ENCODE results near the gene ZNF132. TPM values are rescaled to one million over a fixed set of nuclear protein-coding genes. Genes with fewer than 3 reads are reported as not detected.

ZNF132 gene
- polyA plus RNA-seq, 4 donors: 0.22 to 7.9 (median 0.78) TPM

DNA sequence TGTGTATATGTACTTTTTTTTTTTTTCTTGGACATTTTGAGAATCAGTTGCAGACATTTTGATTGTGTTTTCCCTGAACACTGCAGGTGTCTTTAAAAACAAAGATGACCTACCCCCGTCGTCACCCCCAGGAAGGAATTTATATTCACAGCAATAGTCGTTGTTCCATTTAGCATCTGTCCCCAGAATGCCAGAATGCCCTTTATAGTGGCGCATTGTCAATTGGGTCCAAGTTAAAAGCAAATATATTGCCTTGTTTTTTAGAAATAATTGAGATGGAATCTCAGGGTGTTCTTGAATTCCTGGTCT, 46.3 kb downstream of the ZNF132 start:
- 84 to 88% (median 86%) methylated on average over 4 of the region's 4 CpGs for WGBS, 3 donors
- Histone ChIP-seq H3K27ac (ENCODE audit: low read depth in 1 of 3, low read length in 2 of 3) (no peak overlapping the region), H3K4me1 (ENCODE audit: control insufficient read depth in 3 of 3, insufficient read depth in 2 of 3, low read depth in 1 of 3, low read length in 2 of 3) (peaks cover 0 to 4% (median 0%) of the 10 kb centered on the region in 3 donors), H3K9me3 (ENCODE audit: control insufficient read depth in 2 of 2, insufficient read depth in 1 of 2, low read depth in 1 of 2, low read length in 1 of 2) (no peaks in the 10 kb centered on the region), H3K4me3 (ENCODE audit: low read depth in 1 of 3, low read length in 3 of 3) (no peak overlapping the region), H3K27me3 (ENCODE audit: control insufficient read depth in 3 of 3, insufficient read depth in 3 of 3, low read length in 3 of 3) (peaks cover 9 to 30% (median 12%) of the 10 kb centered on the region in 3 donors), H3K36me3 (ENCODE audit: control insufficient read depth in 3 of 3, insufficient read depth in 2 of 3, low read depth in 1 of 3, low read length in 3 of 3) (peaks cover 9 to 54% (median 10%) of the 10 kb centered on the region in 3 donors)
- FAIRE-seq (no peak), DNase-seq (no peak)

GRCh38 chr19:58392945-58393724, 46.8 kb downstream of the ZNF132 start:
- H3K9me3 ChIP-seq (ENCODE audit: control insufficient read depth in 2 of 2, insufficient read depth in 1 of 2, low read depth in 1 of 2, low read length in 1 of 2): no peaks in the 10 kb centered on the region
- peaks cover 6 to 27% (median 12%) of the 10 kb centered on the region in 3 donors for H3K27me3 ChIP-seq (ENCODE audit: control insufficient read depth in 3 of 3, insufficient read depth in 3 of 3, low read length in 3 of 3)
- 93 to 94% (median 93%) methylated on average over 25 to 26 of the region's 26 CpGs for WGBS, 3 donors
- H3K27ac ChIP-seq (ENCODE audit: low read depth in 1 of 3, low read length in 2 of 3): no peak overlapping the region
- H3K4me1 ChIP-seq (ENCODE audit: control insufficient read depth in 3 of 3, insufficient read depth in 2 of 3, low read depth in 1 of 3, low read length in 2 of 3): peaks cover under 1 to 6% (median 2%) of the 10 kb centered on the region in 3 donors
- DNase-seq: no peak
- FAIRE-seq: no peak
- peaks cover 9 to 55% (median 10%) of the 10 kb centered on the region in 3 donors for H3K36me3 ChIP-seq (ENCODE audit: control insufficient read depth in 3 of 3, insufficient read depth in 2 of 3, low read depth in 1 of 3, low read length in 3 of 3)
- H3K4me3 ChIP-seq (ENCODE audit: low read depth in 1 of 3, low read length in 3 of 3): no peak overlapping the region

- Histone ChIP-seq H3K27me3 (ENCODE audit: control insufficient read depth in 3 of 3, insufficient read depth in 3 of 3, low read length in 3 of 3) (no peaks in the 10 kb centered on the region), H3K36me3 (ENCODE audit: control insufficient read depth in 3 of 3, insufficient read depth in 2 of 3, low read depth in 1 of 3, low read length in 3 of 3) (peaks cover 0 to 38% (median 6%) of the 10 kb centered on the region in 3 donors), H3K9me3 (ENCODE audit: control insufficient read depth in 2 of 2, insufficient read depth in 1 of 2, low read depth in 1 of 2, low read length in 1 of 2) (no peaks in the 10 kb centered on the region), H3K27ac (ENCODE audit: low read depth in 1 of 3, low read length in 2 of 3) (no peak overlapping the region), H3K4me1 (ENCODE audit: control insufficient read depth in 3 of 3, insufficient read depth in 2 of 3, low read depth in 1 of 3, low read length in 2 of 3) (peaks cover 3 to 23% (median 5%) of the 10 kb centered on the region in 3 donors), H3K4me3 (ENCODE audit: low read depth in 1 of 3, low read length in 3 of 3) (peak overlapping the region in 2 of 3 donors; percentile 83 to 86)
- WGBS, 3 donors: 76 to 89% (median 80%) methylated on average over 3 of the region's 3 CpGs
- DNase-seq: no peak
- no peak for FAIRE-seq
These were observed 51.8 kb downstream of the ZNF132 start for GRCh38 chr19:58388175-58388526.

DNA sequence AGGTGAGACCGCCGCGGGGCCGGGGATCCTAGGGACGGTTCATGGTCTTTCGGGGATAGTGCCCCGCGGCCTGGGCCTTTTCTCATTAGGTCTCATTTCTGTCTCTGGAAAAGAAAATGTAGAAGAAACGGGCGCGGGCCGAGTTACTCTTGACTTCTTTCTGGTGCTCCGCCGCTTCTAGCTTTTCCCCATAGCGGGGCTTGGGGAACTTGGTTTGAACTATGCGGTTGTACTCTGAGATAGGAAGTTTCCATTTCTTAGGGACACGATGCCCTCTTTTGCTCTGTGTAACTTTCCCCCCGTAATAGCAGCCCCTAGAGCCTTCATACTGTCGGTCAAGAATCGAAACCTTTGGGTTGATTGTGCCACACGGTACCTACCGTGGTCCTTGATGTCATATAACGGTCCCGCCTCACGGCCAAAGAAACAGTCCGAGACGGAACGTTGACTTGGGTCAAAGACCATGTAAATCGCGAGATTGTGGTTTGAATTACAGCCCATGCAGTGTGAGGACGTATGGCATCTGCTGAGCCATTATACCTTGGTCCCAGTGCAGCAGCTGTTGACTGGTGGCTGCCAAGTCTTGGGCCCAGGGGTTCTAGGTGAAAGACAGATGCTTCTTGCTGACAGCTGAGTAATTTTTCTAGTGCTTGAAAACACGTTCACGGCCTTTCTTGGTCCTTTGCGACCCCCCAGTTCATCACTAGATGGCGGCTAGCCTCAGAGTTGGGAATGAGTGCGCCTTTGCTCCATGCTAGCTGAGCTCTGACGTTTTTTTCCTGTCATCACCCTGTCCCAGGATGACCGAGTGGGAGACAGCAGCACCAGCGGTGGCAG, 52.4 kb downstream of the ZNF132 start:
- WGBS, 3 donors: 6 to 9% (median 7%) methylated on average over 39 of the region's 39 CpGs
- FAIRE-seq (no peak), DNase-seq (peak in 1 of 2 donors; percentile 29)
- peaks cover 0 to 32% (median 2%) of the 10 kb centered on the region in 3 donors for H3K36me3 ChIP-seq (ENCODE audit: control insufficient read depth in 3 of 3, insufficient read depth in 2 of 3, low read depth in 1 of 3, low read length in 3 of 3)
- peaks cover 3 to 23% (median 5%) of the 10 kb centered on the region in 3 donors for H3K4me1 ChIP-seq (ENCODE audit: control insufficient read depth in 3 of 3, insufficient read depth in 2 of 3, low read depth in 1 of 3, low read length in 2 of 3)
- peak overlapping the region; percentile 21 to 100 (median 60) for H3K27ac ChIP-seq (ENCODE audit: low read depth in 1 of 3, low read length in 2 of 3)
- H3K27me3 ChIP-seq (ENCODE audit: control insufficient read depth in 3 of 3, insufficient read depth in 3 of 3, low read length in 3 of 3): no peaks in the 10 kb centered on the region
- no peaks in the 10 kb centered on the region for H3K9me3 ChIP-seq (ENCODE audit: control insufficient read depth in 2 of 2, insufficient read depth in 1 of 2, low read depth in 1 of 2, low read length in 1 of 2)
- H3K4me3 ChIP-seq (ENCODE audit: low read depth in 1 of 3, low read length in 3 of 3): peak overlapping the region; percentile 79 to 86 (median 83)

GRCh38 chr19:58386576-58387337, 53.2 kb downstream of the ZNF132 start, which contains the start of gene RPS5:
Gene RPS5, plus strand, starts transcription at chr19:58387269. Its CDS starts 869 bp downstream, at chr19:58388138.
- FAIRE-seq (no peak), DNase-seq (peak; percentile 99)
- no peaks in the 10 kb centered on the region for H3K9me3 ChIP-seq (ENCODE audit: control insufficient read depth in 2 of 2, insufficient read depth in 1 of 2, low read depth in 1 of 2, low read length in 1 of 2)
- peak within 1 kb of the TSS; percentile 96 to 100 (median 98) for H3K27ac ChIP-seq (ENCODE audit: low read depth in 1 of 3, low read length in 2 of 3)
- H3K36me3 ChIP-seq (ENCODE audit: control insufficient read depth in 3 of 3, insufficient read depth in 2 of 3, low read depth in 1 of 3, low read length in 3 of 3): peaks cover 0 to 25% (median 0%) of the 10 kb centered on the region in 3 donors
- WGBS, 3 donors: 0 to 1% (median 0%) methylated on average over 59 to 64 of the region's 64 CpGs
- H3K4me3 ChIP-seq (ENCODE audit: low read depth in 1 of 3, low read length in 3 of 3): peak within 1 kb of the TSS; percentile 79 to 86 (median 83)
- peaks cover 3 to 25% (median 5%) of the 10 kb centered on the region in 3 donors for H3K4me1 ChIP-seq (ENCODE audit: control insufficient read depth in 3 of 3, insufficient read depth in 2 of 3, low read depth in 1 of 3, low read length in 2 of 3)
- no peaks in the 10 kb centered on the region for H3K27me3 ChIP-seq (ENCODE audit: control insufficient read depth in 3 of 3, insufficient read depth in 3 of 3, low read length in 3 of 3)

- H3K4me1 ChIP-seq (ENCODE audit: control insufficient read depth in 3 of 3, insufficient read depth in 2 of 3, low read depth in 1 of 3, low read length in 2 of 3): peaks cover 3 to 29% (median 5%) of the 10 kb centered on the region in 3 donors
- peaks cover 0 to 17% (median 0%) of the 10 kb centered on the region in 3 donors for H3K36me3 ChIP-seq (ENCODE audit: control insufficient read depth in 3 of 3, insufficient read depth in 2 of 3, low read depth in 1 of 3, low read length in 3 of 3)
- 3 to 10% (median 4%) methylated on average over 36 of the region's 36 CpGs for WGBS, 3 donors
- FAIRE-seq: no peak
- peak overlapping the region; percentile 64 to 83 (median 81) for H3K4me3 ChIP-seq (ENCODE audit: low read depth in 1 of 3, low read length in 3 of 3)
- H3K9me3 ChIP-seq (ENCODE audit: control insufficient read depth in 2 of 2, insufficient read depth in 1 of 2, low read depth in 1 of 2, low read length in 1 of 2): no peaks in the 10 kb centered on the region
- DNase-seq: peak in 1 of 2 donors; percentile 67
- peak overlapping the region; percentile 96 to 100 (median 98) for H3K27ac ChIP-seq (ENCODE audit: low read depth in 1 of 3, low read length in 2 of 3)
- H3K27me3 ChIP-seq (ENCODE audit: control insufficient read depth in 3 of 3, insufficient read depth in 3 of 3, low read length in 3 of 3): no peaks in the 10 kb centered on the region
These were observed 53.9 kb downstream of the ZNF132 start for GRCh38 chr19:58385891-58386575.

GRCh38 chr19:58385313-58385890, 54.6 kb downstream of the ZNF132 start:
- peak overlapping the region in 2 of 3 donors; percentile 98 to 100 for H3K27ac ChIP-seq (ENCODE audit: low read depth in 1 of 3, low read length in 2 of 3)
- H3K4me1 ChIP-seq (ENCODE audit: control insufficient read depth in 3 of 3, insufficient read depth in 2 of 3, low read depth in 1 of 3, low read length in 2 of 3): peaks cover 3 to 29% (median 5%) of the 10 kb centered on the region in 3 donors
- no peak for FAIRE-seq

More at GRCh38 chr19:58385313-58385890, 54.6 kb downstream of the ZNF132 start:
- Histone ChIP-seq H3K36me3 (ENCODE audit: control insufficient read depth in 3 of 3, insufficient read depth in 2 of 3, low read depth in 1 of 3, low read length in 3 of 3) (peaks cover 0 to 13% (median 0%) of the 10 kb centered on the region in 3 donors), H3K9me3 (ENCODE audit: control insufficient read depth in 2 of 2, insufficient read depth in 1 of 2, low read depth in 1 of 2, low read length in 1 of 2) (no peaks in the 10 kb centered on the region), H3K4me3 (ENCODE audit: low read depth in 1 of 3, low read length in 3 of 3) (peak overlapping the region in 1 of 3 donors; percentile 83), H3K27me3 (ENCODE audit: control insufficient read depth in 3 of 3, insufficient read depth in 3 of 3, low read length in 3 of 3) (no peaks in the 10 kb centered on the region)
- WGBS, 3 donors: 69 to 81% (median 73%) methylated on average over 9 of the region's 9 CpGs
- DNase-seq: no peak

All from small intestine (tissue), 7 donors.